C1 segment of cervical spinal cord (tissue), 14 donors: ENCODE measurements around the gene RUNX1.
"Not testable (repeated sequence)": the region's sequence is repeated elsewhere in the genome, so short reads cannot be mapped to it uniquely, and the experiment has no call there.

Experiments used
- DNase-seq, 14 donors: peaks; one replicate each; lab custom pipeline; 2025; lab: John Stamatoyannopoulos, UW

The RUNX1 gene

DNA sequence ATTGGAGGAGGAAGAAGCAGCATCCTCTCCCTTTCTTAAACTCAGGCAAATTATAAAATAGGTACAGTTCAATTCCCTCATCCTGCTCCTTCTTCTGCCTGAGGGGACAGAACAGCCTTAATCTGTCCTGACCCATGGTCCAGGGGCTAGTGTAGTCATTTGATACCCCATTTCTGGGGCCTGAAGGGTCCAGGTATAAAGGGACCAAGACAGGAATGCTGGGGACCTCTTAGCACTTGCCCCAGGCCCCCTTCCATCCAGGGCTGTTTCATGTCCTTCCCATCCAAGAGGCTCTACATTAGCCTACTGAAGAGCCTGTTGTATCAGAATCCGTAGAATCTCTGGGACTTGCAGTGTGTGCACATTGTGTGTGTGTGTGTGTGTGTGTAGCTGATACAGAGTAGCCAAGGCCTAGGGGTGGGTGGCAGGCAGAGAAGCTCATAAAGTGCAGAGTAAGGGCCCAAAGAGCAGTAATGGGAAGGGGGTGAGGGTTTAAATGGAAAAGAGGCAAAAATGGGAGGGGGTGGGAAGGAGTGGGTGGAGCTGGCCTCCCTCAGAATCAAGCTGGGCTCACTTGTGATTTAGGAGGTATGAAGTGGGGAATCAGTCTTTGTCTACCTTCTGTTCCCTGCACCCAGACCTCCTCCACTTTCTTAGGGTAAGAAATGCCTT lies 32.4 kb downstream of the RUNX1 start:
- DNase-seq: no peak

DNA sequence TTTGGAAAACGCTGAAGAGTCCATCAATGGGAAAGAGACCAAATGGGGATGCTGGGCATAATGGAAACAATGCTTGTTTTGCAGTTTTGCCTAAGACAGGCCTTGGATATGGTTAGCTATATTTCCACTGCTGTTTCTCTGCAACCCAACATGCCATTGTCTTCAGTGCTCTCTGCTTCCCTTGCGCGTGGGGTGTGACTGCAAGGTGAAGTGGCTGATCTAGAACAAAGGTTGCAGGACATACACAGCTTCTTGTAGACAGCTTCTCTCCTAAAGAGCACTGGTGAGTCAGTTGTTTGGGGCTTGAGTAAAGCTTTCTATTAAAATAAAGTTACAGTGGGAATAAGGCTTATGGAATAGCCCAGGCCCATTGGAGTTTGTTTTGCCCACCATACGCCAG lies 33.0 kb downstream of the RUNX1 start:
- DNase-seq: no peak

DNA sequence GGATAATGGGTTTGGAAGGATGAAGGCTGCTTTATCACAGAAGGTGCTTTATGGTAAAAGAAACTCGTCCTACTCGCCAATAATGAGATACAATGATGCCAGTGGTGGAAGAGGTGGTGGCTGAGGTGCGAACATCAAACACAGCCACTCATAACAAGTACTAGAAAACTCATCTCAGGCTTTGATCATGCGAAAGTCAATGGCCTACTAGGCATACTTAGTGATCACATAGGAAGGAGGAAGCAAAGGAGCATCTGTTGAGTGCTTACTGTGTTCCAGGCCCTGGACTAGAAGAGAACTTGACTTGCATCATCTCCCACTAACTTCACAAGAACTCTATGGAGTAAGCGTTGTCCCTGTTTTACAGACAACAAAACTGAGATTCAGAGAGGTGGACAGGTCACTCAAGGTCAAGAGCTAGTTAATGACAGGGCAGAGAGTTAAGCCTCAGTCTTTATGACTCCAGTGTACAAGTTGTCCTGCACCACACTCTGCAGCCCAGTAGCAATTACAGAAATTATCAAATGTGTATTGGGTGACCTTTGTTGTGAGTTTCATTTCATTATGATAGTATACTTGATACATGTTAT lies 33.6 kb downstream of the RUNX1 start:
- DNase-seq: no peak

DNA sequence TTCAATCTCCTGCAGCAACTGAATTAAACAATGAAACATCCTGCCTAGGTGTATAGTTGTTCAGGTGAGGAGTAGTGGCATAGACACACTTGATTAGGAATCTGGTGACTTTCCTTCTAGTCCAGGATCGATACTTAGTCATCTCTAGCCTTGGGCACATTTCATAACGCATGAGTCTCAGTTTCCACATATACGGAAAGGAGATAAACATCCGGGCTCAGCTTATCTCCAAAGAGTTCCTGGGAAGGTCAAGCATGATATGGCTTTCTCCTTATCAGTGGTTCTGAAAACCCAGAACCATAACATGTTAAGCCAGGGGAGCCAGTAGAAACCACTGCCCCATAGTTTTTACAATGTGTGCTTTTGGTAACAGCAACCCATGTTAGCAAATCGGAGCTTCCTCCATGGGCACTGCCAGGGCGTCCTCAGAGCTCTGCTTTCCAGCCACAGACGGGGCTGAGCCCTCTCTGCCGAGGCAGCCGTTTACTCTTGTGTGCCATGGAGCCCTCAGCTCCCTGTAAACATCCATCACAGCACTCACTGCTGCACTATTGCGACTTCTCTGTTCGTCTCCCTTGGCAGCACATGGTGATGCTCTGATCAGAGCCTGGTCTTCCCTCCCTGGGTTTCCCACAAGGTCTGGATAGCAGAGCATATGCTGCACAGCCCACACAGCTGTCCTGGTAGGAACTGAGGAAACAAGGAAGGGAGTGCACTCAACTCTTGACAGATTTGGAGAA lies 34.6 kb downstream of the RUNX1 start:
- no peak for DNase-seq

DNA sequence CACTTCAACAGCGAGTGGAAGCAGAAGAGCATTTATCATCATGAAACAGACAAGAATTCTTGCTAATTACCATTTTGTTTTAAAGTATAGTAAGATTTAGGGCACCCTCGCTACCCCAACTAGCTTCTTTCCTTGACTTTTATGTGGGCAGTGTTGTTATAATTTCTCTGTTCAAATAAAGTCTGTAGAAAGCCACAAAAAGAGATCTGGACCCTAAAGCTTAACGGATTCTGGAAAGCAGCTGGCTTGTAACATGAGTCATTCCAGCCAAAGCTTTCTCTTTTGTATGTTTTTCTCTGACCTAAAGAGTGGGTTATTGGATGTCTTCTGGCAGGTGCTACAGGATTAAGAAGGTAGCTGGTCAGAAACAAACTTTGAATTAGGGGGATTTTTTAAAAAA lies 37.4 kb downstream of the RUNX1 start:
- DNase-seq: no peak

DNA sequence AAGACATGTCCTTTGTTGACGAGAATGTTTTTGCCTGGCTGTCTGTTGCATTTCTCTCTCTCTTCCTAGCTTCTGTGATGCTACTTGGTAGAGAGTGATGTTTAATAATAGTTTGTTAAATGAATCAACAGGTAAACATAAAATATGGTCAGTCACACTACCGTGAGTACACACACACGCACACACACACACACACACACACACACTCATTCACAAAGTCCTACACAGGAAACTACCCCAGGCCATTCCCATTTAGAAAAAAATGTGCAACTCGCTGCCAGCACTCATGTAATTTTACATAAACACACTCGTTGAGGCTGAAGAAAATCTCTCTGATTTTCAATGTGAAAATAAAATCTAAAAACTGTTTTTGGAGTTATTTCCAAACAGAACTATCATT lies 38.7 kb downstream of the RUNX1 start:
- DNase-seq: no peak

DNA sequence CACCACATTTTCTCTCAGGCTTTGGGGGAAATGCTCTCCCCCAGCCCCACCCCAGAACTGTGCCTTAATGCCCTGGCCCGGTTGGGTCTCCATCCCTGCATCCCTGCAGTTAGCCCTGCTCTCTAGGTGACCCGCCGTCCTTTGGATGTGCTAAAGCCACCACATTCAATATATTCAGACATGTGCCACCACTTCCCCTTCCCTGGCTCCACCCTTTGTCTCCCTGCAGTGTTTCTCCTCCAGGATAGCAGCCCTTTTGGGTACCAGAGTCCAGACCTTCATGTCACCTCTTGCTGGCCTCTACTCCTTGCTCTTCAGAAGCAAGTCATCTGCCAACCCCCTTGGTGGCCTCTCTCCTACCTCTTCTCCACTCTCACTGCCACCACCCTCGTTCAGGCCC lies 41.8 kb downstream of the RUNX1 start:
- no peak for DNase-seq

DNA sequence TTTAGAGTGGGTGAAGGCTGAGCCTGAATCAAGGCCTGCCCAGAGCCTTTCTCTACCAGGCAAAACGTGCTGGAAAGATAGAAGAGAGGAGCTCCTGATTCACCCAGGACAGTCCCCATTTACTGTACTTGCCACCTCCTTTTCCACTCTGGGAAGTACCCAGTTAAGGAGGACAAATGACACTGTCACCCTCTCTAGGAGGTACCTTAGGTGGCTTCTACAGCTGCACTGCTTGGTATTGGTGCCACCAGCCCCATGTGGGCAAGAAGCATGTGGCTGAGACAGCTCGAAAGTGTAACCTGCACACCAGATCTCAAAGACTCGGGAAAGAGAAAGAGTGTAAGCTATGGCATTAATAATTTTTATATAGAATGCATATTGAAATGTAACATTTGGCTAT lies 42.3 kb downstream of the RUNX1 start:
- no peak for DNase-seq

DNA sequence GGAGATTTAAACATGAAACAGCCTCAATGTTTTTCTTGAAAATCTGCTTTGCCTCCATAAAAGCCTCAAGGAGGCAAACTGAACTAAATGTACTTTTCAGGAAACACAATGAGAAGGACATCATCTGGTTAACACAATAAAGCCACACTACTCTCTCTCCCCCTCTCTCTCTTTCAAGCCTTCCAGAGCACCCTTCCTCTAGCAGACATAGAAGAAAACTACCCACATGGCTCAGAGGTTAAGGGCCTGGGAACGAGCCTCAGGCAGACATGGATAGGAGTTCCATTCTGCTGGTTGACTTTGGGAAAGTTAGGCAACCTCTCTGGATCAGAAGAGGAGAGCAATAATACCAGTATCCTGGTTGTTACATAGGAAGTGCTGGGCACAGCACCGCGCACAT lies 42.9 kb downstream of the RUNX1 start:
- DNase-seq: no peak

DNA sequence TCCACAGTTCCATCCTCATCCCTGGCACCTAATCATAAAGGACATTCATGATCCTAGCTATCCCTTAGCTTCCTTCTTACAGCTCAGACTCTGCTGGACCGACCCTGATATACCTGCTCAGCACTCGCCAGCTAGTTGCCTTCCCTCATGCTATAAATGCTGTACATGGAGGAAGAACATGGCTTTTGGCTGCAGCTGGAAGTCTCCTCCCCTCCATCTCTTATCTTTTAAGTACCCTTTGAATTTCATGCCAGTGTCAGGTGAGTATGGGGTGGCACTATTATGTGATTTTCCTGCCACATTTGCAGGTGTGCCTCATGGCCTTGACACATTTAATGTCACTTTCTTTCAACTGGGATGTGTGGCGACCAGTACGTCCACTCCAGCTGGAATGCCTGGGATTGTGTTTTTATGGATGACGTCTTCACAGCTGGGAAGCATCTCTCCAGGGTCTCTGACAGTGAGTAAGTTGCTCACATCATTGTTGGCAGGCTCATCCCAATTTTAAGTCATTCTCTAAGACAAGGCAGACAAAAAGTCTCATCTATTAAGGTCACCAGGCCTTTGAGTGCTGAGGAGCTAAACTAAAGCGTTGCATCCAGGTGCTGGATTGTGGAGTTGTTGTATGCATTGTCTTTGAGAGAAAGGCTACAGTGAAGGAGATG lies 43.4 kb downstream of the RUNX1 start:
- no peak for DNase-seq

DNA sequence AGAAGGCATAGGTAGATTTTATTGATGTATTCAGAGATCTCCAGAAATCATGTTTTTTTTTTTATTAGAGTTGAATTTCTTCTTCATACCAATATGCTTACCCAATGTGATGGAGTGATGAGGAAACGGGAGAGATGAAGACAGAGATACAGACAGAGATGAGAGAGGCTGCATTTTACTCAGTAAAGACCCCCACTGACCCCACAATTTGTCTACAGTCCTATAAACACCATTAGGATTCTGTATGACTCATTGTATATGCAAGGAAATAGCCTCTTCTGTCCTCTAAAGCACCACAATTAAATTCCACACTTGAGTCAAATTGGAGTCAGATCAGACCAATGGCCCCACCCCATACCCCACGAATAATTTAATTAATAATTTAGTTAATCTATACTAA lies 44.0 kb downstream of the RUNX1 start:
- no peak for DNase-seq

DNA sequence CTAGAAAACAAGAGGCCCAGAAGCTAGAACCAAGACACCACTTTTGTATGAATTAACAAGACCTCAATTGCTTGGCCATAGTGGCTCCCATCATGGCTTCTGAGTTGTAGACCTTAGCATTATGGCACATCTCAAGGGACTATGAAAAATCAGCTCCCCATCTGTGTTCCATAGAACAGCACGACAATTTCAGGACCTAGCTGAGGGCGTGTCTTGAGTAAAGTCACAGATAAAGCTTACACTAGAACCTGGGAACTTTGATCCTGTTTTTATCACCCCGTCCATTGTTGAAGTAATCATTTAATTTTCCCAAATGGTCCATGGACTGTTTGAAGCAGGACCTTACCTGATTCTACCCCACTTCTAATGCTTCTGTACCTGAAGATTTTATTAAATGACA lies 44.8 kb downstream of the RUNX1 start:
- DNase-seq: no peak

DNA sequence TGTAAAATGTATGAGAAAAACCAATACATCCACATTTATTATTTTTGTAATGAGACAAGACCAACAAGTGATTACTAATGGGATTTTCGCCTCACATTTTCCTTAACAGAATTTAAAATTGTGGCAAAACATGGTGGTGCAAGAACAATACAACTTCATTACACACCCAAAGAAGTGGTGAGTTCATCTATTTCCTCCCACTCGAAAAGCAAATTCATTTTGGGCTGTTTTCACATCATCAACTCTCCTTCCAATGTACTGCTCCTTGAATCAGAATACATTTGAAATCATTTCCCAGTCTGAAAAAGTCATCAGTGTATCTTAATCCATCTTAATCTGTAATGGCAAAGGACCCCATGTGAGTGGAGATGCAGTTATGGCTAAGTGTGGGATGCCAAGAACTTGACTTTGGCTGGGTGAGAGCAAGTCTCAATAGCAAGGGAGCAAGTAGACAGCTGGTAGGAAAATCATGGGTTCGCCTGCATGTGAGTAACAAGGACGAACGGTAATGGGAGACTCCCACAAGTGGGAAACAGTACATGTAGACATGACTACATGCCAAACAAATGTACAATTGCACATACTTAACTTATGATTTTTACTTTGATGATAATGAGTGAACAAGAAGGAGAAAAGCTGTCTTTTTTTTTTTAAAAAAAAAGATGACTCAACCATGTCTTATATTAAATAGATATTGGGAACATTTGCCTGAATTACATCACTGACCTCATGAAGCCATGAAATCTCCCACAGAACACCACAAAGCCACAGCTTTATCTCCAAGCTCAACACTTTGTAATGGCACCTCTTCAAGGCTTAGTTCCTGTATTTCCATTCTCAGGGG lies 46.0 kb downstream of the RUNX1 start:
- no peak for DNase-seq

DNA sequence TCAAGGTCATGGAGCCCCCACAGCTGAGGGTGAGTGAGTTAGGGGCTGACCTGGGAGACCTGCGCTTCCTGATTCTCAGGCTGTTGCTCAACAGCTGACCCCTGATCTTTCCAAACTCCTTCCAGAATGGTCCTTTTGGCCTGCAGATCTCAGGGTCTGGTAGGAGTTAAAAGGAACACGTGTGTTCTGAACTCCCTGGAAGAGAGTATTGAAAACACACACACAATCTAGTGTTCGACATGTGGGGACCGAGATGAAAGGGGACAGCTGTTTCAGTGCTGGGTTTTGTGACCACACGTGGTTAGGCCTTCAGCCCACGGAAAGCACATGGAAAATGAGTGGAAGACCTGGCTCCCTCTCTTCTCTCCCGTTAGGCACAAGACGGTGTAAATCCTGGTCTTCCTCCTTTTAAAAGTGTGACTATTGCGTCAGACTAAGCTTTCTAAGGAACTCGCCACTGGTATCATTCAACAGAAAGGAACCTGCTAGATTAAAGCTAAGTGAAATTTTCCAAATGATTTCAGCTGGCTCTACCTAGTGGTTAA lies 49.6 kb downstream of the RUNX1 start:
- DNase-seq: no peak

DNA sequence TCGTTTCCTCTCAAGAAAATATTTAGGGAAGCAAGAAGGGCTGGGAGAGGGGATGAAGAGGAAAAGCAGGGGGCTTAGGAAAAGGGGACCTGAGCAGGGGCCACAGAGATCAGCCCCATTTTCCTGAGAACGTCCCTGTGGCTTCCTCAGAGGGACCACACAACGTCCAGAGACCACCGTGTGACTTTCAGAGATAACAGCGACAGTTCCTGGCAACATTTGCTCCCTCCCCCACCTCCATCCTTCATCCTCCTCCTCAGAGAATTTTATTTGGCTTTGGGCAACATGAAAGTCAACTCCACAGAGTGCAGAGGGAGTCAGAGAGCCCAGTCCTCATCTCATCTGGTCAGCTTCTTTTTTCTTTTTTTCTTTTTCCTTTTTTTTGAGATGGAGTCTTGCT lies 50.9 kb downstream of the RUNX1 start:
- DNase-seq: no peak

DNA sequence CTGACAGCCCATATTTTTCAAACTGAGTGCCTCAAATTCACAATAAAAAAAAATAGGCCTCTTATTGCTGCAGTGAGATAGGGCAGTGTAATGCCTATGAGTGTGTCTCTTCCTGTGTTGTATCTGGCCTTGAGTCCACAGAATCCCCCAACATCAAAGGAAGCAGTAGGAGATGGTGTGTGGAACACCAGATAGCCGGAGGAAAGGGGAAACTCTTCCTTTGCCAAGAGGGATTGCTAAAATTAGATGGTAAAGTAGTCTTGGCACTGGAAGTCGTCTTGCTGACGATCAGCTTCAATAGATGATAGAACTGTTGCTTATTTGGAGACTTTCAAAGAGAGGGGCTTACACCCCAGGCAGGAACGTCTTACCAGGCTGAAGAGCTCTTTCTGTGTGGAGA lies 51.8 kb downstream of the RUNX1 start:
- no peak for DNase-seq

DNA sequence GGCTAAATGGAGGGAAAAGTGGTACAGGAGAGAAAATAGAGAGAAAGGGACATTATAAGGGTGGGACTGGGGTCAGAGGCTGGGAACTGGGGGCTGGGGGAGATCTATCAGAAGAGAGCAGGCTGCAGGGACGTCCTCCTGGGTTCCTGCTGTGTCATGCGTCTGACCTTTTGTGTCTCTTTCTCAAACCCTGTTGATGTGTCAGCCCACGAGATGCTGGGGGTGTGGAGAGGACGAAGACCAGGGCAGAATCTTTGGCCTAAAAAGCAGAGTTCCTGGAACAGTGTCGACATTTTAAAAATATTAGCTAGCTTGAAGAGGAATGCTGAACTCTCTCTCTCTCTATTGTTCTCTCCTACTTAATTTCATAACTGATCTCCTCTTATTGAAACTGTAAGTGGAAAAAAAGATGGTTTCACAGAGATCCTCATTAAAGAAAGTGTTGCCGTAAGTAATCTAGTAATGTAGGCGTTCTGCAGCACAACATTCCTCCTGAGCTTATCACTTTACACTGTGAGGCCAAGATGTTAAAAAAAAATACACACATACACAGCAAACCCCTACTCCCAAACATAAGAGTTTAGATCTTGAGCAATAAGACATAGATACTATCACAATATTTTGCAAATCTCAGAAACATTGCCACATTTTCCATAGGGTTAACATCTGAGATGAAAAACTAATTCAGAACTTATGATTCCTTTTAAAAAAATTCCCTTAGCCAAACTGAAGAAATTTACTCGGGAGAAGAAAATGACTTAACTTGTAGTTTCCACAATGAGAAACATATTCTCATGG lies 52.6 kb downstream of the RUNX1 start:
- DNase-seq: no peak

DNA sequence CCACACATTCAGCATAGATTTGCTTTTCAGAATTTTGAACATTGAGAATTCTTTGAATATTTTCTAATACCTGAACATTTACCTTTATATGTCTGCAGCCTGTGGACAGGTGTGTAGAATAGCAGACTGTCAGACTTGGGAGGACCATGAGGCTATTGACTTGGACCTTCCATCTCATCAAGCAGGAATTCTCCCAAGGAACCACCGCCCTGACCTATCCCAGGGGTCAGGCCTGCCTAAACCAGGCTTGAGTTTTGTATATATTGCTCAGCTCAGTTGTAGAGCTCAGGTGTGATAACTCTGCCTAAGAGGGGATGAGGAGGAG lies 53.2 kb downstream of the RUNX1 start:
- DNase-seq: no peak

DNA sequence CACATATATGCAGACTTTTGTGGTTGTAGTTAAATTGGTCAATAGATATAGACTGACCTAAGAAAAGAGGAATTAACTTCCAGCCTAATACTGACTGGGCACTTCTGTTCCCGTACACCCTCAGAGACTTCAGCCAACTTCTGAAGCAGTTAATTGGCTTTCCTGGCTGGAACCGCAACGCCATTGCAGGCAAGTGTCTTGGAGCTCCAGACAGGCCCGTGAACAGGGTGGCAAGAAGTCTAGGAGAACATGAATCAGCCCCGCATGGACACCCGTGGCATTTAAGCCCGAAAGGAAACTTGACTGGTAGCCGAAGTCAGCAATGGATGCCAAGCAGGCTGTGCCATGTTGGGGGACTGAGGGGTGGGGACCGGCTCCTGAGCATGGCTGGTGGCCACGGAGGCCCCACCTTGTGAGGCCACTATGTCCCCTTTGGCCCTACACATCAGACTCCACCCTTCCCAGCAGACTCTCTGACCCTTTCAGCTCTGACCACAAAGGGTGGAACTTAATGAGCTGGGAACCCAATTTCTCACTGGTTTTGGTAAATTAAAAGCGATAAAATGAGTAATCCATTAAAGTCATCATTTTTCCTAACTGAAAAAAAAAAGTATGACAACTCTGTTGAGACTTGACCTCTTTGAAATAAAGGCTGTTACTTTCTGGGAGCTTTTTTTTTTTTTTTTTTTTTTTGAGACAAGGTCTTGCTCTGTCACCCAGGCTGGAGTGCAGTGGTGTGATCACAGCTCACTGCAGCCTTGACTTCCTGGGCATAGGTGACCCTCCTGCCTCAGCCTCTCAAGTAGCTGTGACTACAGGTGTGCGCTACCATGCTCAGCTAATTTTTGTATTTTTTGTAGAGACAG lies 54.1 kb downstream of the RUNX1 start:
- peak in 1 of 14 donors; percentile 62 for DNase-seq

DNA sequence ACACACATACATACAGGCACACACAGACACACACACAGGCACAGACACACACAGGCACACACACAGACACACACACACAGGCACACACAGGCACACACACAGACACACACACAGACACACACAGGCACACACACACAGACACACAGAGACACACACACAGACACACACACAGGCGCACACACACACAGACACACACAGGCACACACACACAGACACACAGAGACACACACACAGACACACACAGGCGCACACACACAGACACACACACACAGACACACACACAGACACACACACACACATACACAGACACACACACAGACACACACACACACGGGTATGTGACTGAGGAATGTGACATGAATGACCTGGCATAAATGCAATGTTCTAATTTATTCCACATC lies 55.6 kb downstream of the RUNX1 start:
- DNase-seq: not testable (repeated sequence)
